A549 (cell line): ENCODE data around the gene SLC35F3. TPM values are rescaled to one million over a fixed set of nuclear protein-coding genes. Genes with fewer than 3 reads are reported as not detected.

Experiments
- ATAC-seq, 2 experiments: fragments of 200-7000 bp in 1 of 2; fragments of >200 bp in 1 of 2; cut with Nextera tagmentation in 1 of 2; cut with Tn5 transposase in 1 of 2; 3 replicates each; pipeline versions ENCODE4 v1.8.0 to v1.9.1; 2018 to 2020; ENCODE audit warnings: mild to moderate bottlenecking in 1 of 2, moderate library complexity in 1 of 2
- CTCF ChIA-PET: fragments of 300-600 bp; sonication (Branson Sonifier 250); formaldehyde crosslinking; extraction: SDS; loops from one replicate; lab custom pipeline; 2021; ENCODE audit warnings: antibody characterized with exemption, inconsistent platforms; lab: Yijun Ruan, JAX
- POLR2A ChIA-PET: fragments of 350-600 bp; formaldehyde crosslinking; extraction: SDS; loops from one replicate; lab custom pipeline; 2021; ENCODE audit warnings: antibody characterized with exemption, inconsistent platforms; lab: Yijun Ruan, JAX
- DNase-seq, 2 experiments: peaks; one replicate each; pipeline versions ENCODE4 v3.0.0 to v3.0.0-alpha.2; 2011 to 2016; ENCODE audit warnings: low read depth in 1 of 2, low spot score in 1 of 2
- FAIRE-seq: peaks from 2 replicates; lab custom pipeline; 2011; peaks lifted over from hg19 to GRCh38; lab: Jason Lieb, UNC
- H3K27ac ChIP-seq, 2 experiments: fragments of >200 bp; sonication (Bioruptor Twin); formaldehyde crosslinking; 3 replicates each; pipeline ENCODE4 v1.5.1; 2016 to 2017
- H3K4me1 ChIP-seq: fragments of >200 bp; sonication (Bioruptor Twin); formaldehyde crosslinking; 3 replicates; pipeline ENCODE4 v1.6.1; 2016
- H3K4me2 ChIP-seq: fragments of >200 bp; sonication (Bioruptor Twin); formaldehyde crosslinking; 3 replicates; pipeline ENCODE4 v1.6.1; 2016
- H3K4me3 ChIP-seq: fragments of >200 bp; sonication (Bioruptor Twin); formaldehyde crosslinking; 3 replicates; pipeline ENCODE4 v1.5.1; 2016
- H3K9me3 ChIP-seq: fragments of >200 bp; sonication (Bioruptor Twin); formaldehyde crosslinking; 3 replicates; pipeline ENCODE4 v1.6.1; 2016
- BHLHE40 ChIP-seq: IDR thresholded peaks from 2 replicates; pipeline ENCODE4 v1.6.1; 2012; ENCODE audit warnings: low read depth, low read length, inconsistent platforms
- CEBPB ChIP-seq, 2 experiments: fragments of >200 bp in 1 of 2; sonication (Bioruptor Twin) in 1 of 2; formaldehyde crosslinking in 1 of 2; IDR thresholded peaks; 2 replicates each; pipeline ENCODE4 v1.6.1; 2012 to 2016
- EHMT2 ChIP-seq: fragments of 200-600 bp; sonication (generic); IDR thresholded peaks from 2 replicates; pipeline ENCODE4 v1.6.1; 2016; ENCODE audit warnings: antibody characterized with exemption, low read depth, mild to moderate bottlenecking, moderate library complexity
- ESRRA ChIP-seq: fragments of 150-350 bp; IDR thresholded peaks from 2 replicates; pipeline ENCODE4 v1.6.1; 2014; ENCODE audit warnings: mild to moderate bottlenecking, low read length, borderline replicate concordance
- FOXS1 ChIP-seq: fragments of 250-450 bp; sonication (Bioruptor Pico); IDR thresholded peaks from 2 replicates; pipeline ENCODE4 v1.5.0; 2020; ENCODE audit warnings: mild to moderate bottlenecking, moderate library complexity
- GATA3 ChIP-seq: IDR thresholded peaks from 2 replicates; pipeline ENCODE4 v1.6.1; 2012; ENCODE audit warnings: borderline replicate concordance
- HMGXB4 ChIP-seq: fragments of 250-450 bp; sonication (Bioruptor Pico); IDR thresholded peaks from 2 replicates; pipeline ENCODE4 v1.5.0; 2021; ENCODE audit warnings: mild to moderate bottlenecking, moderate library complexity, borderline replicate concordance
- JUN ChIP-seq, 2 experiments: fragments of >200 bp; sonication (Bioruptor Twin); formaldehyde crosslinking; IDR thresholded peaks; 2 replicates in 1 of 2; 3 replicates in 1 of 2; pipeline ENCODE4 v1.6.1; 2016 to 2017
- KDM1A ChIP-seq: fragments of 200-600 bp; sonication (generic); IDR thresholded peaks from 2 replicates; pipeline ENCODE4 v1.6.1; 2016; ENCODE audit warnings: low read depth, mild to moderate bottlenecking
- MAX ChIP-seq: IDR thresholded peaks from 2 replicates; pipeline ENCODE4 v1.6.1; 2012
- MYC ChIP-seq: IDR thresholded peaks from 2 replicates; pipeline ENCODE4 v1.6.1; 2012; ENCODE audit warnings: mild to moderate bottlenecking, inconsistent platforms, low read length, improper control_type of control experiment, borderline replicate concordance
- POLR2AphosphoS2 ChIP-seq: conservative IDR thresholded peaks from 2 replicates; pipeline ENCODE4 v1.6.1; 2012; ENCODE audit warnings: low read length, improper control_type of control experiment, inconsistent platforms
- RAD21 ChIP-seq, 2 experiments: fragments of >200 bp in 1 of 2; sonication (Bioruptor Twin) in 1 of 2; formaldehyde crosslinking in 1 of 2; IDR thresholded peaks in 1 of 2; conservative IDR thresholded peaks in 1 of 2; 2 replicates in 1 of 2; 3 replicates in 1 of 2; pipeline ENCODE4 v1.6.1; 2012 to 2018; ENCODE audit warnings: inconsistent platforms in 1 of 2
- RARB ChIP-seq: fragments of 250-450 bp; sonication (Bioruptor Pico); IDR thresholded peaks from 2 replicates; pipeline ENCODE4 v1.8.0; 2021; ENCODE audit warnings: mild to moderate bottlenecking, moderate library complexity
- RCOR1 ChIP-seq: fragments of 150-350 bp; IDR thresholded peaks from 2 replicates; pipeline ENCODE4 v1.6.1; 2014; ENCODE audit warnings: antibody characterized with exemption, low read length, low read depth
- REST ChIP-seq: fragments of 200-600 bp; sonication (generic); IDR thresholded peaks from 2 replicates; pipeline ENCODE4 v1.6.1; 2016; ENCODE audit warnings: antibody characterized with exemption, mild to moderate bottlenecking, moderate library complexity
- RFX5 ChIP-seq: fragments of 450-650 bp; IDR thresholded peaks from 2 replicates; pipeline ENCODE4 v1.7.1; 2014; ENCODE audit warnings: antibody characterized with exemption, mild to moderate bottlenecking, moderate library complexity
- SMC3 ChIP-seq: fragments of >200 bp; sonication (Bioruptor Twin); formaldehyde crosslinking; IDR thresholded peaks from 3 replicates; pipeline ENCODE4 v1.6.1; 2018; ENCODE audit warnings: inconsistent platforms
- TP53 ChIP-seq: fragments of 250-450 bp; sonication (Bioruptor Pico); IDR thresholded peaks from 2 replicates; pipeline ENCODE4 v1.5.0; 2021; ENCODE audit warnings: mild to moderate bottlenecking, moderate library complexity
- ZC3H11A ChIP-seq: fragments of 450-650 bp; IDR thresholded peaks from 2 replicates; pipeline ENCODE4 v1.6.1; 2014; ENCODE audit warnings: antibody characterized with exemption, mild to moderate bottlenecking
- ZSCAN20 ChIP-seq: fragments of 250-450 bp; sonication (Bioruptor Pico); IDR thresholded peaks from 2 replicates; pipeline ENCODE4 v1.8.0; 2022; ENCODE audit warnings: mild to moderate bottlenecking, moderate library complexity
- WGBS: methylation state at CpG from one replicate; pipeline ENCODE4 v1.1.6; 2017; ENCODE audit errors: missing lambda C conversion rate; 5-methylcytosine and 5-hydroxymethylcytosine counted together
- polyA plus RNA-seq, 4 experiments: library from polyadenylated mRNA; depleted of rRNA in 3 of 4; stranded (reverse); fragments of >200 nt; fragmentation: RNase III in 1 of 4; extraction: RNeasy Plus Mini Kit Qiagen cat#74134 plus additional on column Dnase treatment in 1 of 4; gene quantifications; 2 replicates in 3 of 4; 3 replicates in 1 of 4; pipeline ENCODE4 v1.2.3, GENCODE V29; 2011 to 2017

SLC35F3 gene
- polyA plus RNA-seq, 2 of the 4 experiments (the other 2 are of a cell fraction) = 5.5 to 7.8 TPM

- ChIA-PET POLR2A (no interaction called here), CTCF (interaction anchor here (0.8 to 5.2 kb wide), 4 partner anchors 13 to 147 kb away, joined by 3 to 30 read pairs (median 4); no protein-coding TSS in a partner anchor)
- Histone ChIP-seq H3K9me3 (no peaks in the 10 kb centered on the region), H3K4me2 (no peak overlapping the region), H3K4me1 (peaks cover 26% of the 10 kb centered on the region), H3K4me3 (no peak overlapping the region), H3K27ac (peak overlapping the region in 1 of 2 experiments; percentile 62; a peak in 2 of 6 replicates)
- ATAC-seq (peak; percentile 19 to 23; a peak in 2 of 6 replicates), FAIRE-seq (no peak), DNase-seq (no peak)
- TF ChIP-seq JUN (IDR thresholded peaks at IDR 0.05) (no peak), SMC3 (no peak), POLR2AphosphoS2 (no peak), RFX5 (no peak)
Measured at GRCh38 chr1:234162661-234163060, 258.2 kb downstream of the SLC35F3 start.

- Histone ChIP-seq H3K9me3 (no peaks in the 10 kb centered on the region), H3K27ac (peak overlapping the region in 1 of 2 experiments; percentile 62; a peak in 3 of 6 replicates), H3K4me2 (0 out of 3 replicates have a peak overlapping the region, but pooled peaks have one; percentile 2), H3K4me3 (no peak overlapping the region), H3K4me1 (peaks cover 26% of the 10 kb centered on the region)
- peak in 1 of 2 experiments; percentile 45; a peak in 3 of 6 replicates for ATAC-seq
- DNase-seq = no peak
- no peak for FAIRE-seq
- CTCF ChIA-PET = interaction anchor here (0.8 to 5.2 kb wide), 3 partner anchors 16 to 147 kb away, joined by 3 to 30 read pairs (median 3); no protein-coding TSS in a partner anchor
- TF ChIP-seq MYC = no peak
- no peak for TF ChIP-seq EHMT2
- no peak for TF ChIP-seq KDM1A
- TF ChIP-seq POLR2AphosphoS2 = no peak
- no peak for TF ChIP-seq FOXS1
- TF ChIP-seq RARB = no peak
- TF ChIP-seq GATA3 = no peak
- POLR2A ChIA-PET = no interaction called here
- WGBS = 66% methylated on average over 6 of the region's 6 CpGs
Measured at GRCh38 chr1:234163267-234163919, 258.9 kb downstream of the SLC35F3 start.

- CTCF ChIA-PET = interaction anchor here (0.6 to 5.2 kb wide), 6 partner anchors 9 to 536 kb away, joined by 3 to 30 read pairs (median 3); no protein-coding TSS in a partner anchor
- peak in 1 of 2 experiments; percentile 25; a peak in 2 of 6 replicates for ATAC-seq
- POLR2A ChIA-PET = no interaction called here
- Histone ChIP-seq H3K27ac (peak overlapping the region in 1 of 2 experiments; percentile 51; a peak in 3 of 6 replicates), H3K4me1 (peaks cover 26% of the 10 kb centered on the region), H3K4me2 (0 out of 3 replicates have a peak overlapping the region, but pooled peaks have one; percentile 17), H3K4me3 (no peak overlapping the region), H3K9me3 (no peaks in the 10 kb centered on the region)
- DNase-seq = no peak
- no peak for FAIRE-seq
- TF ChIP-seq BHLHE40 (no peak), CEBPB (IDR thresholded peaks at IDR 0.05) (no peak), TP53 (CRISPR knock-in tag) (no peak), ZC3H11A (no peak), RCOR1 (no peak), ZSCAN20 (CRISPR knock-in tag) (no peak), RFX5 (no peak), GATA3 (no peak), FOXS1 (no peak), ESRRA (no peak), HMGXB4 (CRISPR knock-in tag) (no peak), MYC (no peak), MAX (no peak), REST (no peak), RAD21 (conservative IDR thresholded peaks at IDR 0.05 in 1 of 2, IDR thresholded peaks at IDR 0.05 in 1 of 2) (no peak)
- 74% methylated on average over 5 of the region's 5 CpGs for WGBS
Measured at GRCh38 chr1:234164098-234164709, 259.7 kb downstream of the SLC35F3 start.
